Anterior cingulate cortex (tissue), 58 donors: ENCODE measurements around the gene PTPRN2.
"Not testable (repeated sequence)": the region's sequence is repeated elsewhere in the genome, so short reads cannot be mapped to it uniquely, and the experiment has no call there.

ENCODE experiments used
- DNase-seq, 58 donors: peaks; one replicate each; lab custom pipeline; 2025; lab: John Stamatoyannopoulos, UW

Gene PTPRN2

GRCh38 chr7:158240801-158241200, 346.8 kb downstream of the PTPRN2 start:
- no peak for DNase-seq

- peak in 16 of 58 donors; percentile 7 to 76 (median 30) for DNase-seq
These were observed 348.2 kb downstream of the PTPRN2 start for GRCh38 chr7:158239290-158239981.

GRCh38 chr7:158238616-158239289, 348.9 kb downstream of the PTPRN2 start:
- no peak for DNase-seq

- no peak for DNase-seq
These were observed 349.8 kb downstream of the PTPRN2 start for GRCh38 chr7:158237672-158238335.

- DNase-seq = no peak
These were observed 351.2 kb downstream of the PTPRN2 start for GRCh38 chr7:158236400-158236799.

- no peak for DNase-seq
These were observed 351.8 kb downstream of the PTPRN2 start for GRCh38 chr7:158235862-158236261.

- no peak for DNase-seq
These were observed 357.7 kb downstream of the PTPRN2 start for GRCh38 chr7:158229945-158230344.

GRCh38 chr7:158228986-158229385, 358.6 kb downstream of the PTPRN2 start:
- DNase-seq = no peak

GRCh38 chr7:158228131-158228530, 359.5 kb downstream of the PTPRN2 start:
- DNase-seq = no peak

GRCh38 chr7:158227258-158227984, 360.2 kb downstream of the PTPRN2 start:
- DNase-seq = no peak

GRCh38 chr7:158216198-158216597, 371.4 kb downstream of the PTPRN2 start:
- no peak for DNase-seq

GRCh38 chr7:158209435-158209834, 378.2 kb downstream of the PTPRN2 start:
- DNase-seq = no peak

GRCh38 chr7:158206341-158206740, 381.3 kb downstream of the PTPRN2 start:
- DNase-seq = no peak

GRCh38 chr7:158204453-158204852, 383.2 kb downstream of the PTPRN2 start:
- DNase-seq = no peak

- not testable (repeated sequence) for DNase-seq
These were observed 383.7 kb downstream of the PTPRN2 start for GRCh38 chr7:158203948-158204347.

GRCh38 chr7:158194365-158194900, 393.2 kb downstream of the PTPRN2 start:
- no peak for DNase-seq

GRCh38 chr7:158193446-158193845, 394.2 kb downstream of the PTPRN2 start:
- no peak for DNase-seq

- no peak for DNase-seq
These were observed 394.7 kb downstream of the PTPRN2 start for GRCh38 chr7:158192956-158193355.

GRCh38 chr7:158192184-158192835, 395.3 kb downstream of the PTPRN2 start:
- DNase-seq = no peak

- DNase-seq = no peak
These were observed 396.0 kb downstream of the PTPRN2 start for GRCh38 chr7:158191671-158192070.
